ENCODE results near the gene VWA8. TPM values are rescaled to one million over a fixed set of nuclear protein-coding genes. Genes with fewer than 3 reads are reported as not detected.

The VWA8 gene
- total and polyA plus RNA-seq, 4 donors, result 7.1 to 50.3 (median 12.4) TPM

- DNase-seq (ENCODE audit: low spot score), result no peak
- Histone ChIP-seq H3K9ac (ENCODE audit: low read depth in 1 of 2, low read length in 2 of 2) (no peak overlapping the region), H3K27ac (ENCODE audit: low read depth in 1 of 2, low read length in 2 of 2) (no peak overlapping the region), H3K9me3 (ENCODE audit: control insufficient read depth in 4 of 4, low read length in 3 of 4) (no peaks in the 10 kb centered on the region), H3K4me1 (ENCODE audit: control insufficient read depth in 4 of 4, insufficient read depth in 4 of 4, low read length in 3 of 4) (no peaks in the 10 kb centered on the region), H3K27me3 (ENCODE audit: control insufficient read depth in 4 of 4, insufficient read depth in 4 of 4, low read length in 3 of 4) (no peaks in the 10 kb centered on the region), H3K36me3 (ENCODE audit: control insufficient read depth in 4 of 4, insufficient read depth in 3 of 4, low read depth in 1 of 4, low read length in 3 of 4) (peaks cover 2 to 23% (median 11%) of the 10 kb centered on the region in 4 donors), H3K4me3 (ENCODE audit: low read depth in 1 of 3, low read length in 3 of 3) (no peak overlapping the region)
- TF ChIP-seq GABPA (IDR thresholded peaks at IDR 0.05 in 1 of 2, conservative IDR thresholded peaks at IDR 0.05 in 1 of 2) (no peak), SP1 (IDR thresholded peaks at IDR 0.05) (no peak), NR2F2 (IDR thresholded peaks at IDR 0.05) (no peak), RXRA (IDR thresholded peaks at IDR 0.05) (no peak)
- TF ChIP-seq, protein P1, sequence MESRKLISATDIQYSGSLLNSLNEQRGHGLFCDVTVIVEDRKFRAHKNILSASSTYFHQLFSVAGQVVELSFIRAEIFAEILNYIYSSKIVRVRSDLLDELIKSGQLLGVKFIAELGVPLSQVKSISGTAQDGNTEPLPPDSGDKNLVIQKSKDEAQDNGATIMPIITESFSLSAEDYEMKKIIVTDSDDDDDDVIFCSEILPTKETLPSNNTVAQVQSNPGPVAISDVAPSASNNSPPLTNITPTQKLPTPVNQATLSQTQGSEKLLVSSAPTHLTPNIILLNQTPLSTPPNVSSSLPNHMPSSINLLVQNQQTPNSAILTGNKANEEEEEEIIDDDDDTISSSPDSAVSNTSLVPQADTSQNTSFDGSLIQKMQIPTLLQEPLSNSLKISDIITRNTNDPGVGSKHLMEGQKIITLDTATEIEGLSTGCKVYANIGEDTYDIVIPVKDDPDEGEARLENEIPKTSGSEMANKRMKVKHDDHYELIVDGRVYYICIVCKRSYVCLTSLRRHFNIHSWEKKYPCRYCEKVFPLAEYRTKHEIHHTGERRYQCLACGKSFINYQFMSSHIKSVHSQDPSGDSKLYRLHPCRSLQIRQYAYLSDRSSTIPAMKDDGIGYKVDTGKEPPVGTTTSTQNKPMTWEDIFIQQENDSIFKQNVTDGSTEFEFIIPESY (IDR thresholded peaks at IDR 0.05), result no peak
- 92% methylated on average over 2 of the region's 2 CpGs for WGBS
Observed at GRCh38 chr13:41567363-41567762, 393.5 kb downstream of the VWA8 start.

DNA sequence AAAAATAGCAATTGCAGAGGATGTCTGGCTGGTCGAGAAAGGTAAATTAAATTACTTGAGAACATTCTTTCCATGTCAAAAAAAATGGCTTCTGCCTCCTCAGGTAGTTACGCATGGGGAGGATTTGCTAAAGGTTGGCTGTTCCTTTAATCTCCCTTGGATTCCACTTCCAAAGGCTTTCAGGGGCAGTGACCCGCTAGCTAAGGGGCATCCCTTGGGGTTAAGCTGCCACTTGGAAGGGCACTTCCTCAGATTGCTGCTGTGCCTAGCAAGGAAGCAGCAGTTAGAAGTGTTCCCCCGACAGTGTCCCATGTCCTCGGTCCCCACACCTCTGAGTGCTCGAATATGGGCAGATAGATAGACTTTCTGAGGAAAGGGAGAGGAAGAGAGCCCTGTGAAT is 395.1 kb downstream of the VWA8 start:
- Histone ChIP-seq H3K9ac (ENCODE audit: low read depth in 1 of 2, low read length in 2 of 2) (no peak overlapping the region), H3K27ac (ENCODE audit: low read depth in 1 of 2, low read length in 2 of 2) (no peak overlapping the region), H3K27me3 (ENCODE audit: control insufficient read depth in 4 of 4, insufficient read depth in 4 of 4, low read length in 3 of 4) (no peaks in the 10 kb centered on the region), H3K4me1 (ENCODE audit: control insufficient read depth in 4 of 4, insufficient read depth in 4 of 4, low read length in 3 of 4) (no peaks in the 10 kb centered on the region), H3K9me3 (ENCODE audit: control insufficient read depth in 4 of 4, low read length in 3 of 4) (no peaks in the 10 kb centered on the region), H3K36me3 (ENCODE audit: control insufficient read depth in 4 of 4, insufficient read depth in 3 of 4, low read depth in 1 of 4, low read length in 3 of 4) (peaks cover 0 to 23% (median 11%) of the 10 kb centered on the region in 4 donors), H3K4me3 (ENCODE audit: low read depth in 1 of 3, low read length in 3 of 3) (no peak overlapping the region)
- 92% methylated on average over 6 of the region's 6 CpGs for WGBS
- DNase-seq (ENCODE audit: low spot score), result no peak
- TF ChIP-seq RAD21 (IDR thresholded peaks at IDR 0.05) (no peak), FOXA1 (IDR thresholded peaks at IDR 0.05) (no peak), EGR1 (IDR thresholded peaks at IDR 0.05; ENCODE audit: low read depth in 2 of 2) (no peak), TAF1 (conservative IDR thresholded peaks at IDR 0.05) (no peak), NR2F2 (IDR thresholded peaks at IDR 0.05) (no peak), HNF4A (conservative IDR thresholded peaks at IDR 0.05) (no peak), GABPA (IDR thresholded peaks at IDR 0.05 in 1 of 2, conservative IDR thresholded peaks at IDR 0.05 in 1 of 2) (no peak), SP1 (IDR thresholded peaks at IDR 0.05) (no peak)
- TF ChIP-seq, protein P2, sequence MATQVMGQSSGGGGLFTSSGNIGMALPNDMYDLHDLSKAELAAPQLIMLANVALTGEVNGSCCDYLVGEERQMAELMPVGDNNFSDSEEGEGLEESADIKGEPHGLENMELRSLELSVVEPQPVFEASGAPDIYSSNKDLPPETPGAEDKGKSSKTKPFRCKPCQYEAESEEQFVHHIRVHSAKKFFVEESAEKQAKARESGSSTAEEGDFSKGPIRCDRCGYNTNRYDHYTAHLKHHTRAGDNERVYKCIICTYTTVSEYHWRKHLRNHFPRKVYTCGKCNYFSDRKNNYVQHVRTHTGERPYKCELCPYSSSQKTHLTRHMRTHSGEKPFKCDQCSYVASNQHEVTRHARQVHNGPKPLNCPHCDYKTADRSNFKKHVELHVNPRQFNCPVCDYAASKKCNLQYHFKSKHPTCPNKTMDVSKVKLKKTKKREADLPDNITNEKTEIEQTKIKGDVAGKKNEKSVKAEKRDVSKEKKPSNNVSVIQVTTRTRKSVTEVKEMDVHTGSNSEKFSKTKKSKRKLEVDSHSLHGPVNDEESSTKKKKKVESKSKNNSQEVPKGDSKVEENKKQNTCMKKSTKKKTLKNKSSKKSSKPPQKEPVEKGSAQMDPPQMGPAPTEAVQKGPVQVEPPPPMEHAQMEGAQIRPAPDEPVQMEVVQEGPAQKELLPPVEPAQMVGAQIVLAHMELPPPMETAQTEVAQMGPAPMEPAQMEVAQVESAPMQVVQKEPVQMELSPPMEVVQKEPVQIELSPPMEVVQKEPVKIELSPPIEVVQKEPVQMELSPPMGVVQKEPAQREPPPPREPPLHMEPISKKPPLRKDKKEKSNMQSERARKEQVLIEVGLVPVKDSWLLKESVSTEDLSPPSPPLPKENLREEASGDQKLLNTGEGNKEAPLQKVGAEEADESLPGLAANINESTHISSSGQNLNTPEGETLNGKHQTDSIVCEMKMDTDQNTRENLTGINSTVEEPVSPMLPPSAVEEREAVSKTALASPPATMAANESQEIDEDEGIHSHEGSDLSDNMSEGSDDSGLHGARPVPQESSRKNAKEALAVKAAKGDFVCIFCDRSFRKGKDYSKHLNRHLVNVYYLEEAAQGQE (IDR thresholded peaks at IDR 0.05), result no peak
- TF ChIP-seq, protein P3, sequence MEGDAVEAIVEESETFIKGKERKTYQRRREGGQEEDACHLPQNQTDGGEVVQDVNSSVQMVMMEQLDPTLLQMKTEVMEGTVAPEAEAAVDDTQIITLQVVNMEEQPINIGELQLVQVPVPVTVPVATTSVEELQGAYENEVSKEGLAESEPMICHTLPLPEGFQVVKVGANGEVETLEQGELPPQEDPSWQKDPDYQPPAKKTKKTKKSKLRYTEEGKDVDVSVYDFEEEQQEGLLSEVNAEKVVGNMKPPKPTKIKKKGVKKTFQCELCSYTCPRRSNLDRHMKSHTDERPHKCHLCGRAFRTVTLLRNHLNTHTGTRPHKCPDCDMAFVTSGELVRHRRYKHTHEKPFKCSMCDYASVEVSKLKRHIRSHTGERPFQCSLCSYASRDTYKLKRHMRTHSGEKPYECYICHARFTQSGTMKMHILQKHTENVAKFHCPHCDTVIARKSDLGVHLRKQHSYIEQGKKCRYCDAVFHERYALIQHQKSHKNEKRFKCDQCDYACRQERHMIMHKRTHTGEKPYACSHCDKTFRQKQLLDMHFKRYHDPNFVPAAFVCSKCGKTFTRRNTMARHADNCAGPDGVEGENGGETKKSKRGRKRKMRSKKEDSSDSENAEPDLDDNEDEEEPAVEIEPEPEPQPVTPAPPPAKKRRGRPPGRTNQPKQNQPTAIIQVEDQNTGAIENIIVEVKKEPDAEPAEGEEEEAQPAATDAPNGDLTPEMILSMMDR (IDR thresholded peaks at IDR 0.05; ENCODE audit: low read depth, low read length, missing input control), result no peak
- TF ChIP-seq, protein P4, sequence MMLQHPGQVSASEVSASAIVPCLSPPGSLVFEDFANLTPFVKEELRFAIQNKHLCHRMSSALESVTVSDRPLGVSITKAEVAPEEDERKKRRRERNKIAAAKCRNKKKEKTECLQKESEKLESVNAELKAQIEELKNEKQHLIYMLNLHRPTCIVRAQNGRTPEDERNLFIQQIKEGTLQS (IDR thresholded peaks at IDR 0.05), result no peak
